ENCODE measurements around the gene FAM184A. TPM values are rescaled to one million over a fixed set of nuclear protein-coding genes. Genes with fewer than 3 reads are reported as not detected.

FAM184A gene
- total and polyA plus RNA-seq, 8 donors, result 1.8 to 6.4 (median 3.0) TPM

GRCh38 chr6:118963003-118963402 lies 115.5 kb downstream of the FAM184A start:
- H3K4me1 ChIP-seq, result no peaks in the 10 kb centered on the region
- TF ChIP-seq CTCF (IDR thresholded peaks at IDR 0.05), result peak in 1 of 4 donors; percentile 21
- FAIRE-seq, result peak; percentile 78
- intact Hi-C loops (cut with DNase I), result loop anchor here in 2 of 3 donors (10.0 kb wide), 1 partner anchor 152 kb away; no protein-coding TSS in a partner anchor
- no peak overlapping the region for H3K27ac ChIP-seq
- H3K27me3 ChIP-seq, result no peaks in the 10 kb centered on the region
- DNase-seq, result no peak
- H3K4me3 ChIP-seq, result no peak overlapping the region
- no peaks in the 10 kb centered on the region for H3K36me3 ChIP-seq
- no peak for ATAC-seq
- H3K9me3 ChIP-seq, result no peaks in the 10 kb centered on the region

GRCh38 chr6:118959903-118960302 lies 118.6 kb downstream of the FAM184A start:
- Histone ChIP-seq H3K36me3 (no peaks in the 10 kb centered on the region), H3K4me3 (no peak overlapping the region), H3K4me1 (no peaks in the 10 kb centered on the region), H3K9me3 (no peaks in the 10 kb centered on the region), H3K27ac (no peak overlapping the region), H3K27me3 (no peaks in the 10 kb centered on the region)
- TF ChIP-seq CTCF (IDR thresholded peaks at IDR 0.05), result no peak
- WGBS, 2 donors, result 90 to 95% methylated on average over 4 of the region's 4 CpGs
- ATAC-seq (no peak), FAIRE-seq (no peak), DNase-seq (no peak)
- intact Hi-C loops (cut with DNase I), result loop anchor here in 2 of 3 donors (10.0 kb wide), 1 partner anchor 155 kb away; no protein-coding TSS in a partner anchor

GRCh38 chr6:118953391-118953790 lies 125.1 kb downstream of the FAM184A start:
- WGBS, 2 donors, result 72 to 92% methylated on average over 2 of the region's 2 CpGs
- no peak for ATAC-seq
- Histone ChIP-seq H3K36me3 (no peaks in the 10 kb centered on the region), H3K4me3 (no peak overlapping the region), H3K4me1 (no peaks in the 10 kb centered on the region), H3K27me3 (no peaks in the 10 kb centered on the region), H3K27ac (no peak overlapping the region), H3K9me3 (no peaks in the 10 kb centered on the region)
- no peak for TF ChIP-seq CTCF (IDR thresholded peaks at IDR 0.05)
- no peak for DNase-seq
- no peak for FAIRE-seq
- intact Hi-C loops (cut with DNase I), result no loop called here

GRCh38 chr6:118952683-118953082 lies 125.8 kb downstream of the FAM184A start:
- 92 to 98% methylated on average over 2 of the region's 2 CpGs for WGBS, 2 donors
- FAIRE-seq, result no peak
- no peaks in the 10 kb centered on the region for H3K27me3 ChIP-seq

GRCh38 chr6:118945217-118945616 lies 133.2 kb downstream of the FAM184A start:
- FAIRE-seq (no peak), ATAC-seq (no peak), DNase-seq (no peak)
- Histone ChIP-seq H3K9me3 (no peaks in the 10 kb centered on the region), H3K36me3 (no peaks in the 10 kb centered on the region), H3K4me1 (no peaks in the 10 kb centered on the region), H3K27me3 (no peaks in the 10 kb centered on the region), H3K4me3 (no peak overlapping the region), H3K27ac (no peak overlapping the region)
- TF ChIP-seq CTCF (IDR thresholded peaks at IDR 0.05), result no peak
- intact Hi-C loops (cut with DNase I), result no loop called here

More at GRCh38 chr6:118952683-118953082, 125.8 kb downstream of the FAM184A start:
- H3K36me3 ChIP-seq, result no peaks in the 10 kb centered on the region
- intact Hi-C loops (cut with DNase I), result no loop called here
- H3K4me3 ChIP-seq, result no peak overlapping the region
- ATAC-seq (no peak), DNase-seq (no peak)
- no peaks in the 10 kb centered on the region for H3K9me3 ChIP-seq
- no peaks in the 10 kb centered on the region for H3K4me1 ChIP-seq
- TF ChIP-seq CTCF (IDR thresholded peaks at IDR 0.05), result no peak
- H3K27ac ChIP-seq, result no peak overlapping the region

Data from pancreas (tissue), 10 donors.